Mesothelial cell of epicardium (in vitro differentiated cells): ENCODE results near the gene NFIB. TPM values are rescaled to one million over a fixed set of nuclear protein-coding genes. Genes with fewer than 3 reads are reported as not detected.

ENCODE experiments used
- DNase-seq, 2 experiments: peaks; one replicate each; pipeline ENCODE4 v3.0.0; 2021; ENCODE audit warnings: low spot score in 2 of 2; ENCODE audit not compliant: unreplicated experiment in 2 of 2
- H3K27ac Mint-ChIP-seq: 2 replicates; pipeline ENCODE4 v1.8.0; 2021; ENCODE audit warnings: mixed read lengths
- H3K27me3 Mint-ChIP-seq: 2 replicates; pipeline ENCODE4 v1.8.0; 2021; ENCODE audit warnings: low read depth, mixed read lengths
- H3K36me3 Mint-ChIP-seq: 2 replicates; pipeline ENCODE4 v1.8.0; 2021; ENCODE audit warnings: mixed read lengths
- H3K4me1 Mint-ChIP-seq: 2 replicates; pipeline ENCODE4 v1.8.0; 2021; ENCODE audit warnings: mixed read lengths
- H3K4me3 Mint-ChIP-seq: 2 replicates; pipeline ENCODE4 v1.8.0; 2021; ENCODE audit warnings: mild to moderate bottlenecking, moderate library complexity, mixed read lengths
- H3K9me3 Mint-ChIP-seq: 2 replicates; pipeline ENCODE4 v1.8.0; 2021; ENCODE audit warnings: mixed read lengths
- CTCF ChIP-seq: fragments of 200-600 bp; sonication (generic); IDR thresholded peaks from one replicate; pipeline ENCODE4 v1.5.0; 2021; ENCODE audit warnings: antibody characterized with exemption; ENCODE audit not compliant: unreplicated experiment
- total RNA-seq: library from RNA; stranded (reverse); gene quantifications from 3 replicates; pipeline ENCODE4 v1.2.1, GENCODE V29; 2021

NFIB gene
- total RNA-seq, 1 donor from 2014 or later, result 230 TPM

- TF ChIP-seq CTCF, result no peak
- Mint-ChIP-seq H3K27me3 (no peaks in the 10 kb centered on the region), H3K9me3 (no peaks in the 10 kb centered on the region), H3K36me3 (peaks cover 29% of the 10 kb centered on the region), H3K4me3 (peak overlapping the region; percentile 63), H3K27ac (peak overlapping the region; percentile 67), H3K4me1 (peaks cover 64% of the 10 kb centered on the region)
- no peak for DNase-seq
These were observed 5.7 kb downstream of the NFIB start for GRCh38 chr9:14307989-14308852.

GRCh38 chr9:14306672-14307660 lies 7.0 kb downstream of the NFIB start:
- no peak for TF ChIP-seq CTCF
- H3K4me3 Mint-ChIP-seq, result peak overlapping the region; percentile 35
- peaks cover 30% of the 10 kb centered on the region for H3K36me3 Mint-ChIP-seq
- no peaks in the 10 kb centered on the region for H3K27me3 Mint-ChIP-seq
- no peak for DNase-seq
- H3K4me1 Mint-ChIP-seq, result peaks cover 76% of the 10 kb centered on the region
- peak overlapping the region; percentile 6 for H3K27ac Mint-ChIP-seq
- no peaks in the 10 kb centered on the region for H3K9me3 Mint-ChIP-seq

GRCh38 chr9:14306188-14306587 lies 7.8 kb downstream of the NFIB start:
- Mint-ChIP-seq H3K4me3 (no peak overlapping the region), H3K4me1 (peaks cover 83% of the 10 kb centered on the region), H3K27ac (no peak overlapping the region), H3K27me3 (no peaks in the 10 kb centered on the region), H3K9me3 (no peaks in the 10 kb centered on the region), H3K36me3 (peaks cover 30% of the 10 kb centered on the region)
- DNase-seq, result no peak
- no peak for TF ChIP-seq CTCF

- Mint-ChIP-seq H3K27me3 (no peaks in the 10 kb centered on the region), H3K4me1 (peaks cover 90% of the 10 kb centered on the region), H3K36me3 (peaks cover 30% of the 10 kb centered on the region), H3K4me3 (no peak overlapping the region), H3K27ac (no peak overlapping the region), H3K9me3 (no peaks in the 10 kb centered on the region)
- DNase-seq, result no peak
- TF ChIP-seq CTCF, result no peak
These were observed 9.7 kb downstream of the NFIB start for GRCh38 chr9:14304259-14304658.

GRCh38 chr9:14303521-14303920 lies 10.4 kb downstream of the NFIB start:
- DNase-seq, result no peak
- H3K36me3 Mint-ChIP-seq, result peaks cover 30% of the 10 kb centered on the region
- no peak overlapping the region for H3K4me3 Mint-ChIP-seq
- H3K9me3 Mint-ChIP-seq, result no peaks in the 10 kb centered on the region
- H3K27me3 Mint-ChIP-seq, result no peaks in the 10 kb centered on the region
- H3K27ac Mint-ChIP-seq, result no peak overlapping the region
- H3K4me1 Mint-ChIP-seq, result peaks cover 90% of the 10 kb centered on the region
- TF ChIP-seq CTCF, result no peak
